ENCODE measurements around the gene PLEKHH3.

The PLEKHH3 gene

DNA sequence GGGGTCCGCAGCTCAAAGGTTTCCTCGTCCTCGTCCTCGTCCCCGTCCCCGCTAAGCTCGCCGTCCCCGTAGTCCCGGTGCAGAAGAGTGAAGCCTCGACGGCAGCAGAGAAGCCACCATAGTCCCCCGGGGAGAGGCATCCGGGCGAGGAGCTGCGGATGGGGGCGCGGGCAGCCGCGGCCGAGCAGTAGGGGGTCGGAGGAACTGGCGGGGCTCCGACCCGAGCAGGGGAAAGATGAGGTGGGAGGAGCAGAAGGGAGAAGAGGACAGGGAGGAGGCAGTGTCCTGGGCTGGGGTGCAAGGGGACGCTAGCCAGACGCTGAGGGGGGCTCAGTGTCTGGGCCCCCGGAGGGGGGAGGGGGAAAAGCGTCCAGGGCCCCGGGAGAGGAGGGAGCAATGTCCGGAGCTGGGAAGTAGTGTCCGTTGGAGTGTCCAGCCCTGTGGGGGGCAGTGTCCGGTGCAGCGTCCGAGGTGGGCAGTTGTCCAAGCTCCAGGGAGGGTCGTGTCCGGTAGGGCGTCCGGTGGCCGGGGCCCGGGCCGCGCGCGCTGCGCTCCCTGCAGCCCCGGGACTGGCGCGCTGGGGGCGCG lies at the start of gene PLEKHH3:
Gene PLEKHH3 (minus strand): TSS at position 571 of the 588 bp plus-strand sequence. CDS start 431 bp downstream, at position 140.
- no peaks in the 10 kb centered on the region for H3K9me3 ChIP-seq (ENCODE audit: low read length)
- peak within 1 kb of the TSS; percentile 75 for H2AFZ ChIP-seq (ENCODE audit: low read depth, low read length)
- peaks cover 13% of the 10 kb centered on the region for H3K36me3 ChIP-seq (ENCODE audit: insufficient read depth, low read length)
- H3K27me3 ChIP-seq (ENCODE audit: insufficient read depth, low read length), result no peaks in the 10 kb centered on the region
- H3K4me1 ChIP-seq (ENCODE audit: insufficient read depth, low read length), result peaks cover 33% of the 10 kb centered on the region
- H3K4me3 ChIP-seq (ENCODE audit: low read length), result peak within 1 kb of the TSS; percentile 84

DNA sequence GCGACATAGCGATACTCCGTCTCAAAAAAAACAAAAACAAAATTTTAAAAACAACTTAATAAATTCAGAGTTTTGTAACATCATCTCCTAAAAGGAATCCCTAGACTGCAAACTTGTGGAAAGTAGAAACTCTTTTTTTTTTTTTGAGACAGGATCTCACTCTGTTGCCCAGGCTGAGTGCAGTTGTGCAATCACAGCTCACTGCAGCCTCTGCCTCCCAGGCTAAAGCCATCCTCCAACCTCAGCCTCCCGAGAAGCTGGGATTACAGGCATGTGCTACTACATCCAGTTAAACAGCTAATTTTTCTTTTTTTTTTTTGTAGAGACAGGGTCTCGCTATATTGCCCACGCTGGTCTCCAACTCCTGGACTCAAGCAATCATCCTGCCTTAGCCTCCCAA lies 48.3 kb upstream of the PLEKHH3 start:
- no peaks in the 10 kb centered on the region for H3K27me3 ChIP-seq (ENCODE audit: insufficient read depth, low read length)
- H3K36me3 ChIP-seq (ENCODE audit: insufficient read depth, low read length), result peaks cover 43% of the 10 kb centered on the region
- no peaks in the 10 kb centered on the region for H3K4me1 ChIP-seq (ENCODE audit: insufficient read depth, low read length)

GRCh38 chr17:42723636-42724035 lies 46.8 kb upstream of the PLEKHH3 start:
- H2AFZ ChIP-seq (ENCODE audit: low read depth, low read length), result no peak overlapping the region
- no peaks in the 10 kb centered on the region for H3K27me3 ChIP-seq (ENCODE audit: insufficient read depth, low read length)
- no peaks in the 10 kb centered on the region for H3K9me3 ChIP-seq (ENCODE audit: low read length)
- H3K4me3 ChIP-seq (ENCODE audit: low read length), result no peak overlapping the region
- H3K36me3 ChIP-seq (ENCODE audit: insufficient read depth, low read length), result peaks cover 55% of the 10 kb centered on the region
- H3K4me1 ChIP-seq (ENCODE audit: insufficient read depth, low read length), result no peaks in the 10 kb centered on the region

More for the DNA sequence above, 48.3 kb upstream of the PLEKHH3 start:
- Histone ChIP-seq H2AFZ (ENCODE audit: low read depth, low read length) (no peak overlapping the region), H3K9me3 (ENCODE audit: low read length) (no peaks in the 10 kb centered on the region), H3K4me3 (ENCODE audit: low read length) (no peak overlapping the region)

- Histone ChIP-seq H3K4me1 (ENCODE audit: insufficient read depth, low read length) (no peaks in the 10 kb centered on the region), H2AFZ (ENCODE audit: low read depth, low read length) (no peak overlapping the region), H3K9me3 (ENCODE audit: low read length) (no peaks in the 10 kb centered on the region), H3K27me3 (ENCODE audit: insufficient read depth, low read length) (no peaks in the 10 kb centered on the region), H3K36me3 (ENCODE audit: insufficient read depth, low read length) (peaks cover 69% of the 10 kb centered on the region), H3K4me3 (ENCODE audit: low read length) (no peak overlapping the region)
These were observed 44.3 kb upstream of the PLEKHH3 start for GRCh38 chr17:42720996-42721583.

- Histone ChIP-seq H3K27me3 (ENCODE audit: insufficient read depth, low read length) (no peaks in the 10 kb centered on the region), H3K4me3 (ENCODE audit: low read length) (no peak overlapping the region), H3K36me3 (ENCODE audit: insufficient read depth, low read length) (peaks cover 64% of the 10 kb centered on the region), H2AFZ (ENCODE audit: low read depth, low read length) (no peak overlapping the region), H3K4me1 (ENCODE audit: insufficient read depth, low read length) (no peaks in the 10 kb centered on the region), H3K9me3 (ENCODE audit: low read length) (no peaks in the 10 kb centered on the region)
These were observed 32.8 kb upstream of the PLEKHH3 start for GRCh38 chr17:42709561-42709960.

DNA sequence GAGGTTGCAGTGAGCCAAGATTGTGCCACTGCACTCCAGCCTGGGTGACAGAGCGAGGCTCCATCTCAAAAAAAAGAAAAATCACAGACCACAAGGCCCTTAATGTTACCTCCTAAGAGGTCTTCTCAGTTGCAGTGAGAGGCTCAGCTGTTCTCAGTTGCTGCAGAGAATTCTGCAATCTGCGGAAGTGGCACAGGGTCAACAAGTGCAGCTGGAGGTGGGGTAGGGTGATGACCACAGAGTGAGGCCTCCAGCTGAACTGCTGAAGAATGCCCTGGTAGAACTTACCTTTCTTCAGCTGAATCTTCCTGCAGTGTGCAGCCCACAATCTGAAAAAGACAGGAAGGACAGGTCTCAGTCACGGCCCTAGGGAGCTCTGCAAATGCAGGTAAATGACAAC lies 31.8 kb upstream of the PLEKHH3 start:
- Histone ChIP-seq H3K27me3 (ENCODE audit: insufficient read depth, low read length) (no peaks in the 10 kb centered on the region), H3K9me3 (ENCODE audit: low read length) (no peaks in the 10 kb centered on the region), H3K4me3 (ENCODE audit: low read length) (no peak overlapping the region), H3K4me1 (ENCODE audit: insufficient read depth, low read length) (no peaks in the 10 kb centered on the region), H3K36me3 (ENCODE audit: insufficient read depth, low read length) (peaks cover 69% of the 10 kb centered on the region), H2AFZ (ENCODE audit: low read depth, low read length) (no peak overlapping the region)

DNA sequence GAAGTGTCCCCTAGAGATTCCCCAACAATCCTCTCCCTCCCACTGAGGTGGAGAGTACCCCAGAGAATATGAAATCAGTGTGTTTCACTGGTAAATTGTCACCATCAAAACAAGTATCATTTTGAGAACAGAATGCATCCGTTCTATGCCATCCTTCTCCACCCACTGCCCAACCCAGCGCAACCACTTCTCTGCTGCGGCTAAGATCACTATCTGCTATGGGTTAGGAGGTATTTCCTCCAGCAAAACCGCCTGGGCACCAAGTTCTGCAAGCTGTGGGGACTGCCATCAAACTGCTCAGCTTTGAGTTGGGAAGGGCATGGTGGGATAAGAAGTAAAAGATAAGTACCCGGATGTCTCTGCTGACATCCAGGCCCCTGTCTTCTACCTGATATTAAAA lies 29.9 kb upstream of the PLEKHH3 start:
- no peaks in the 10 kb centered on the region for H3K27me3 ChIP-seq (ENCODE audit: insufficient read depth, low read length)
- no peaks in the 10 kb centered on the region for H3K9me3 ChIP-seq (ENCODE audit: low read length)
- H3K4me1 ChIP-seq (ENCODE audit: insufficient read depth, low read length), result no peaks in the 10 kb centered on the region
- no peak overlapping the region for H2AFZ ChIP-seq (ENCODE audit: low read depth, low read length)
- no peak overlapping the region for H3K4me3 ChIP-seq (ENCODE audit: low read length)
- peaks cover 72% of the 10 kb centered on the region for H3K36me3 ChIP-seq (ENCODE audit: insufficient read depth, low read length)

- Histone ChIP-seq H3K4me3 (ENCODE audit: low read length) (no peak overlapping the region), H3K36me3 (ENCODE audit: insufficient read depth, low read length) (peaks cover 69% of the 10 kb centered on the region), H2AFZ (ENCODE audit: low read depth, low read length) (no peak overlapping the region), H3K4me1 (ENCODE audit: insufficient read depth, low read length) (no peaks in the 10 kb centered on the region), H3K9me3 (ENCODE audit: low read length) (no peaks in the 10 kb centered on the region), H3K27me3 (ENCODE audit: insufficient read depth, low read length) (no peaks in the 10 kb centered on the region)
These were observed 28.2 kb upstream of the PLEKHH3 start for GRCh38 chr17:42704837-42705494.

- Histone ChIP-seq H3K9me3 (ENCODE audit: low read length) (no peaks in the 10 kb centered on the region), H3K27me3 (ENCODE audit: insufficient read depth, low read length) (no peaks in the 10 kb centered on the region), H3K4me1 (ENCODE audit: insufficient read depth, low read length) (no peaks in the 10 kb centered on the region), H3K4me3 (ENCODE audit: low read length) (no peak overlapping the region), H2AFZ (ENCODE audit: low read depth, low read length) (no peak overlapping the region), H3K36me3 (ENCODE audit: insufficient read depth, low read length) (peaks cover 68% of the 10 kb centered on the region)
These were observed 27.7 kb upstream of the PLEKHH3 start for GRCh38 chr17:42704490-42704836.

DNA sequence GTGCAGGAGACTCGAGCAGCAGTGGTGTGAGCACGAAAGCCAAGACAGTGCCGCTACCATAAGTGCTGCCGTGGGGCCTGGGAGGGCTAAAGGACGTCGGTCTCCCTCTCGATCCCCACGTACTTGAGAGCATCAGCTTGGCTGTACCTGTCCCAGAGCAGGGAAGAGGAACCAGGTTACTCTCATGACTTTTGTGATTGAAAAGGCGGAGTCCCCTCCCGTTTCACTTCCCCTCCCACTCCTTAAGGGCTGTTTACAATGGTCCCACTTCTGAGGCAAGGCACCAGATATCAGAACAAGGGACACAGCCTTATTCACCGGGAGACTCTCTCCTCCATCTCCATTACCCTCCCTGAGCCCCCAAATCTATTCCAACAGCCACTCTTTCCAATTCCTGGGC lies 25.7 kb upstream of the PLEKHH3 start:
- Histone ChIP-seq H3K4me3 (ENCODE audit: low read length) (no peak overlapping the region), H3K9me3 (ENCODE audit: low read length) (no peaks in the 10 kb centered on the region), H3K36me3 (ENCODE audit: insufficient read depth, low read length) (peaks cover 73% of the 10 kb centered on the region), H3K4me1 (ENCODE audit: insufficient read depth, low read length) (no peaks in the 10 kb centered on the region), H2AFZ (ENCODE audit: low read depth, low read length) (no peak overlapping the region), H3K27me3 (ENCODE audit: insufficient read depth, low read length) (no peaks in the 10 kb centered on the region)

- Histone ChIP-seq H2AFZ (ENCODE audit: low read depth, low read length) (no peak overlapping the region), H3K9me3 (ENCODE audit: low read length) (no peaks in the 10 kb centered on the region), H3K4me3 (ENCODE audit: low read length) (no peak overlapping the region), H3K27me3 (ENCODE audit: insufficient read depth, low read length) (no peaks in the 10 kb centered on the region), H3K36me3 (ENCODE audit: insufficient read depth, low read length) (peaks cover 75% of the 10 kb centered on the region), H3K4me1 (ENCODE audit: insufficient read depth, low read length) (no peaks in the 10 kb centered on the region)
These were observed 23.9 kb upstream of the PLEKHH3 start for GRCh38 chr17:42700586-42701289.

DNA sequence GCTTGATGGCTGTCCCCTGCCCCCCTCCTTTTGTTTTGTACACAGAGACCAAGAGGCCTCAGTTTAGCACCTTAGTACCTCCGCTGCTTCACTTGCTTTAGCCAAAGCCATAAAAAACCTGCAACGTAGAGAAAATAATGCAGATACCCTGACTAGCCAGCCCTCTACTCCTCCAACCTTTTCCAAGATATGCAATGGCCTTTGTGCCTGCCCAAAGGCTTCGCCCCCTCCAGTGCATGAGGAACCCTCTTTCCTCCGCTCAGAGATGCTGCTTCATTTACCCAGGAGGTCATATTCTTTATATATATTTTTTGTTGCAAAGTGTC lies 22.6 kb upstream of the PLEKHH3 start:
- Histone ChIP-seq H3K4me1 (ENCODE audit: insufficient read depth, low read length) (no peaks in the 10 kb centered on the region), H2AFZ (ENCODE audit: low read depth, low read length) (no peak overlapping the region), H3K4me3 (ENCODE audit: low read length) (no peak overlapping the region), H3K9me3 (ENCODE audit: low read length) (no peaks in the 10 kb centered on the region), H3K36me3 (ENCODE audit: insufficient read depth, low read length) (peaks cover 77% of the 10 kb centered on the region), H3K27me3 (ENCODE audit: insufficient read depth, low read length) (no peaks in the 10 kb centered on the region)

DNA sequence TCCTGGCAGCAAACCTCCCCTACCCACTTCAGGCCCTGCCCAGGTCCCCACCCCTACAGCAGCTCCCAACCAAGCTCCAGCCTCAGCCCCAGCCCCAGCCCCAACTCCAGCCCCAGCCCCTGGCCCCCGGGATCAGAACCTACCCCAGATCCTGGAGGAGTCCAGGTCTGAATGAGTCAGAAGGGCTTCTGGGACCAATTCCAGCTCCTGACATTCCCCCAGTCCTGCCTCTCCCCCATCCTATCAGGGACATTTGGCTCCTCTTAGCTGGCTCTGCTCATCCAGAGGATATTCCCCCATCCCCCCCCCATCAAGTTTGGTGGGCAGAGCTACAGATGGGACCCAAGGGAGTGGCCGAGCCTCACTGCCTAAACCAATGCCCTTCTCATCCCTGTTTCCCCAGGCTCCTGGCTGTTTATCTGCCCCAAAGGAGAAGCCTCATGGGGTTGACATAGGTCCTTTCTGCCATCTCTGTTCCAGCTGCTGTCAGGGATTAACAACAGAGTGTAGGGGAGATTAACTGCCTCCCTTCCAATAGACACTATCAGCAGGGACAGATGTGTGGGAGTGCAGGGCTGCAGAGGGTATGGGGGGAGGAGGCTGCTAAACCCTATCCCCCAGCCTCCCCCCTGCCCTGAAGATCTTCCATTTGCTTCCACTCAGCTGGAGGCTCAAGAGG lies 22.1 kb upstream of the PLEKHH3 start:
- H3K4me3 ChIP-seq (ENCODE audit: low read length), result no peak overlapping the region
- peaks cover 75% of the 10 kb centered on the region for H3K36me3 ChIP-seq (ENCODE audit: insufficient read depth, low read length)
- no peak overlapping the region for H2AFZ ChIP-seq (ENCODE audit: low read depth, low read length)

More for the DNA sequence above, 22.1 kb upstream of the PLEKHH3 start:
- Histone ChIP-seq H3K27me3 (ENCODE audit: insufficient read depth, low read length) (no peaks in the 10 kb centered on the region), H3K9me3 (ENCODE audit: low read length) (no peaks in the 10 kb centered on the region), H3K4me1 (ENCODE audit: insufficient read depth, low read length) (no peaks in the 10 kb centered on the region)
